Stomach smooth muscle (tissue), 2 donors: ENCODE measurements around the gene EXOC1.

ENCODE experiments used
- H3K27ac ChIP-seq: one replicate; pipeline ENCODE4 v1.7.0; 2013; ENCODE audit warnings: mild to moderate bottlenecking, low read length, inconsistent platforms
- H3K27me3 ChIP-seq, 2 donors: one replicate each; pipeline ENCODE4 v1.7.0; 2013; ENCODE audit warnings: low read length in 2 of 2; ENCODE audit not compliant: insufficient read depth in 2 of 2, control insufficient read depth in 1 of 2
- H3K36me3 ChIP-seq, 2 donors: one replicate each; pipeline ENCODE4 v1.7.0; 2013; ENCODE audit warnings: low read length in 2 of 2; ENCODE audit not compliant: control insufficient read depth in 2 of 2, insufficient read depth in 2 of 2
- H3K4me1 ChIP-seq: one replicate; pipeline ENCODE4 v1.7.0; 2013; ENCODE audit warnings: low read length; ENCODE audit not compliant: control insufficient read depth, insufficient read depth
- H3K4me3 ChIP-seq, 2 donors: one replicate each; pipeline ENCODE4 v1.7.0; 2013; ENCODE audit warnings: low read length in 2 of 2
- H3K9ac ChIP-seq, 2 donors: one replicate each; pipeline ENCODE4 v1.7.0; 2013; ENCODE audit warnings: low read length in 2 of 2, mild to moderate bottlenecking in 1 of 2
- H3K9me3 ChIP-seq, 2 donors: one replicate each; pipeline ENCODE4 v1.7.0; 2013; ENCODE audit warnings: low read length in 2 of 2; ENCODE audit not compliant: control insufficient read depth in 2 of 2
- donor health status: healthy.
- donor health status: Pancreatic carcinoma.

The EXOC1 gene

GRCh38 chr4:55876387-55876786 is 22.9 kb downstream of the EXOC1 start:
- Histone ChIP-seq H3K27ac (no peak overlapping the region), H3K36me3 (peaks cover 22 to 24% of the 10 kb centered on the region in 2 donors), H3K27me3 (no peaks in the 10 kb centered on the region), H3K4me3 (no peak overlapping the region), H3K4me1 (no peaks in the 10 kb centered on the region), H3K9me3 (no peaks in the 10 kb centered on the region), H3K9ac (no peak overlapping the region)

DNA sequence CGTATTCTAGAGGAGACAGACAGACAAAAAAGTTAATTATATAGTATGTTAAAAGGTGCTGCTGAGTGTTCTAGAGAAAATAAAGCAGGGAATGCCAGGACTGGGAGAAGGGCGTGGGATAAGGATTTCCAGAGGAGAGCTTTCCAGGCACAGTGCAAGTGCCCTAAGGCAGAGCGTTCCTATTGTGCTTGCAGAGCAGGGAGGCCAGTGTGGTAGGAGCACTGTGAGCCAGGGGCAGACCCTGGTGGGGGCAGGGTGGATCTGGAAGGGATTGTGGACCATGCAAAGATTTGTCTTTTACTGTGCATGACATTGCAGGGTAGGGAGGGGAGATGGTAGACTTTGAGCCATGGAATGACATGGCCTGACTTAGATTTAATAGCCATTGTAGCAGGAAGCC is 25.8 kb downstream of the EXOC1 start:
- Histone ChIP-seq H3K27ac (no peak overlapping the region), H3K9me3 (no peaks in the 10 kb centered on the region), H3K4me1 (no peaks in the 10 kb centered on the region), H3K9ac (no peak overlapping the region), H3K27me3 (no peaks in the 10 kb centered on the region), H3K4me3 (no peak overlapping the region), H3K36me3 (peaks cover 20 to 26% of the 10 kb centered on the region in 2 donors)

DNA sequence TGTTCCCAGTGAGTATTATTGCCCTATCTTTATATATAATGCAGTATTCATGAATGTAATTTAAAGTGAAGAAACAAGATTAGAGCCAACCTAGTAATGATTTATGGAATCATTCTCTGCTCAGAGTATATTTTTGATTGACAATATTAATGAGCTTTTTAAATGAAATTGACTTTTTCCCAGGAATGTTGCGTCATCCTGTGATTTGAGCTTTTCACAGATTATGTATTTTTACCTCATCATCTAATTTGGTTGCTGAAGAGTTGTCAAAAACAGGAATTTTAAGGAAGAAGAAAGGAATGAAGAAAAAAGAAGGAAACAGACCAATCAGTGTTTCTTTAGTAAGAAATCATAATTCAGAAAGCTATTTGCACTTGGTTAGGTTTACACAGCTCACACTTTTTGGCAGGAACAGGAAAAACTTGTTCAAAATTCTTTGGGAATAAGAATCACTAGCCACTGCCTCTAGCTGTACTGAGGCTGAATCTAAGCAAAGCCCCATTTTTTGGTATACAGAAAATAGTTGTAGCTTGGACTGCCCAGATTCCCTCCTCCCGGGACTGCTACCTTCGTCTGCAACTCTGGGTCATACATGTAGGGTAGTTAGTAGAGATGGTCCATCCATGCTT is 27.3 kb downstream of the EXOC1 start:
- no peaks in the 10 kb centered on the region for H3K27me3 ChIP-seq
- H3K36me3 ChIP-seq, result peaks cover 23 to 26% of the 10 kb centered on the region in 2 donors
- no peaks in the 10 kb centered on the region for H3K4me1 ChIP-seq
- no peak overlapping the region for H3K9ac ChIP-seq
- H3K4me3 ChIP-seq, result no peak overlapping the region
- H3K27ac ChIP-seq, result no peak overlapping the region
- H3K9me3 ChIP-seq, result no peaks in the 10 kb centered on the region

GRCh38 chr4:55884093-55884850 is 30.8 kb downstream of the EXOC1 start:
- no peaks in the 10 kb centered on the region for H3K9me3 ChIP-seq
- H3K36me3 ChIP-seq, result peaks cover 14 to 15% of the 10 kb centered on the region in 2 donors
- no peak overlapping the region for H3K4me3 ChIP-seq
- H3K9ac ChIP-seq, result no peak overlapping the region
- H3K27ac ChIP-seq, result no peak overlapping the region
- no peaks in the 10 kb centered on the region for H3K4me1 ChIP-seq
- H3K27me3 ChIP-seq, result no peaks in the 10 kb centered on the region

DNA sequence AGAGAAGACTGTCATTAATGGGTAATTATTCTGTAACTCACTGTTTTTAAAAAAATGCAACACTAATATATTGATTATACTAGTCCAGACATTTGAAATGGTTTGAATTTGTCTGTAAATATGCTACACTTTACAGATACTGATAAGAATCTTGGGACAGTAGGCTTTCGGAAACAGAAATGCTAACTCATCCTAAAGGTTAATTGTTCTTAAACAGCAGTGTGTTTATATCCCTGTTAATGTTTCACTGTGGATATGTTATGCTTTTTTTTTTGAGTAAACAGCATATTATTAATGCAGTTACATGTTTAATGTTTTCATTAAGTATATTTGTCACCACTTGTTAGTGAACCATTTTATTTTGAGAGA is 31.4 kb downstream of the EXOC1 start:
- Histone ChIP-seq H3K36me3 (peaks cover 12 to 14% of the 10 kb centered on the region in 2 donors), H3K27ac (no peak overlapping the region), H3K9me3 (no peaks in the 10 kb centered on the region), H3K27me3 (no peaks in the 10 kb centered on the region), H3K4me3 (no peak overlapping the region), H3K9ac (no peak overlapping the region), H3K4me1 (no peaks in the 10 kb centered on the region)

- Histone ChIP-seq H3K9ac (no peak overlapping the region), H3K4me1 (no peaks in the 10 kb centered on the region)
These were observed 34.1 kb downstream of the EXOC1 start for GRCh38 chr4:55887594-55887993.

GRCh38 chr4:55892156-55892555 is 38.7 kb downstream of the EXOC1 start:
- peaks cover 1 to 15% of the 10 kb centered on the region in 2 donors for H3K36me3 ChIP-seq
- H3K4me1 ChIP-seq, result no peaks in the 10 kb centered on the region
- no peaks in the 10 kb centered on the region for H3K27me3 ChIP-seq
- H3K27ac ChIP-seq, result no peak overlapping the region
- no peak overlapping the region for H3K4me3 ChIP-seq
- no peak overlapping the region for H3K9ac ChIP-seq
- H3K9me3 ChIP-seq, result no peaks in the 10 kb centered on the region

More at GRCh38 chr4:55887594-55887993, 34.1 kb downstream of the EXOC1 start:
- H3K36me3 ChIP-seq, result peaks cover 2 to 9% of the 10 kb centered on the region in 2 donors
- no peaks in the 10 kb centered on the region for H3K27me3 ChIP-seq
- no peaks in the 10 kb centered on the region for H3K9me3 ChIP-seq
- H3K27ac ChIP-seq, result no peak overlapping the region
- no peak overlapping the region for H3K4me3 ChIP-seq

DNA sequence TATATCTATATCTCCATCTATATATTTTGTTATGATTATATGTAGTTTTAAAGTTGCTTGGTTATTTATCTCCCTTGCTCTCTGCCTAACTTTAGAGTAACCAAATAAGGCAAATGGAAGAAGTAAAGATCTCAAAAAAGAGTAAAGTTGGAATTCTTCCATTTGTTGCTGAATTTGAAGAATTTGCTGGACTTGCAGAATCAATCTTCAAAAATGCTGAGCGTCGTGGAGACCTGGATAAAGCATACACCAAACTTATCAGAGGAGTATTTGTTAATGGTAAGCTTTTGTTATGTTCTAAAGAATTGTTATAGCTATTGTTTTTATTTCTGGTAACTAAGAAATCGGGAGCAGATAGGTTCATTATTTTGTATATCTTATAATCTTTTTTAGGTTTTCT is 43.2 kb downstream of the EXOC1 start:
- no peak overlapping the region for H3K27ac ChIP-seq
- H3K9me3 ChIP-seq, result no peaks in the 10 kb centered on the region
- H3K36me3 ChIP-seq, result peaks cover 6 to 15% of the 10 kb centered on the region in 2 donors
- no peaks in the 10 kb centered on the region for H3K4me1 ChIP-seq
- H3K9ac ChIP-seq, result no peak overlapping the region
- no peaks in the 10 kb centered on the region for H3K27me3 ChIP-seq
- H3K4me3 ChIP-seq, result no peak overlapping the region

- Histone ChIP-seq H3K27me3 (no peaks in the 10 kb centered on the region), H3K4me1 (no peaks in the 10 kb centered on the region), H3K27ac (no peak overlapping the region), H3K9ac (no peak overlapping the region), H3K4me3 (no peak overlapping the region), H3K9me3 (no peaks in the 10 kb centered on the region), H3K36me3 (peaks cover 11 to 12% of the 10 kb centered on the region in 2 donors)
These were observed 49.2 kb downstream of the EXOC1 start for GRCh38 chr4:55902677-55903076.

DNA sequence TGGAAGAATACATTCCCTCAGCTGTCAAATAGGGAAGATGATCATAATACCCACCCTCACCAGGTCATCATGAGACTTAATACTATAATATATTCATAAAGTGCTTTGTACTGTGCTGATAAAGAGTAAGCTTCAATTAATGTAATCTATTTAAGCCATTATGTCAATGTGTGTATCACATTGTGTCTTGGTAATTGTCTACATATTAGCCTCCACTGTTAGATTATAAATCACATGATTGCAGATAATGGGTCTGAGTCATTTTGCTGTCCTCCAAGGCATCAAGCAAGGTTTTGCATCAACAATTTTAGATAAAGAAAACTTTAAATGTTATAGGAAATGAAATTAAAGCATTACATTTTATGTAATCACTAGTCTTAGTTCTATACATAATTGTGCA is 50.1 kb downstream of the EXOC1 start:
- no peak overlapping the region for H3K9ac ChIP-seq
- H3K36me3 ChIP-seq, result peaks cover 11 to 12% of the 10 kb centered on the region in 2 donors
- no peaks in the 10 kb centered on the region for H3K27me3 ChIP-seq
- H3K9me3 ChIP-seq, result no peaks in the 10 kb centered on the region
- no peak overlapping the region for H3K27ac ChIP-seq
- H3K4me1 ChIP-seq, result no peaks in the 10 kb centered on the region
- no peak overlapping the region for H3K4me3 ChIP-seq

DNA sequence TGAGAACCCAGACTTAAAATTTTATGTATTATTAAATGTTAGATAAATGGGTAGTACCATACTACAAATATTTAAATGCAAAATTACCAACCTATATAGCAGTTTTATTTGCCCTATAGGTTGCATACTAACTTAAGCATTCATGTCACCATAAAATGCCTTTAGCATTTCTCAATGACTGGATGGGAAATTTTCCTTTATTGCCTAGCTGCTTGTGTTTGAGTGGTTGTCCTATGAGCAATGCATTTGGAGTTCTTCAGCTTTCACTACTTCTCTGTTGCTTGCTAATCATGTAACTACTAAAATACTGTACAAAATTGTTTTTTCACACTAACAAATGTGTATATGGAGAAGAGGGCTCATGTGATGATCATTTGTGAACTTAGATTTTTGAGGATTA is 51.1 kb downstream of the EXOC1 start:
- peaks cover 11 to 12% of the 10 kb centered on the region in 2 donors for H3K36me3 ChIP-seq

More for the DNA sequence above, 51.1 kb downstream of the EXOC1 start:
- Histone ChIP-seq H3K27ac (no peak overlapping the region), H3K9me3 (no peaks in the 10 kb centered on the region), H3K4me1 (no peaks in the 10 kb centered on the region), H3K4me3 (no peak overlapping the region), H3K9ac (no peak overlapping the region), H3K27me3 (no peaks in the 10 kb centered on the region)
